Dedifferentiated amniotic fluid mesenchymal stem cell (primary cell): ENCODE data around the gene PAM.

Experiments used
- DNase-seq: peaks from one replicate; pipeline ENCODE4 v3.0.0-alpha.2; 2016; ENCODE audit errors: extremely low spot score

The PAM gene

GRCh38 chr5:102781359-102781758, 26.3 kb downstream of the PAM start:
- DNase-seq, result no peak

- DNase-seq, result no peak
These were observed 26.7 kb downstream of the PAM start for GRCh38 chr5:102781786-102782185.

- DNase-seq, result no peak
These were observed 27.2 kb downstream of the PAM start for GRCh38 chr5:102782217-102782872.

- DNase-seq, result no peak
These were observed 32.0 kb downstream of the PAM start for GRCh38 chr5:102787134-102787533.

- DNase-seq, result no peak
These were observed 33.7 kb downstream of the PAM start for GRCh38 chr5:102788788-102789187.

- DNase-seq, result no peak
These were observed 34.4 kb downstream of the PAM start for GRCh38 chr5:102789469-102789868.

- DNase-seq, result no peak
These were observed 35.6 kb downstream of the PAM start for GRCh38 chr5:102790748-102791147.

GRCh38 chr5:102792705-102793104, 37.6 kb downstream of the PAM start:
- no peak for DNase-seq

- no peak for DNase-seq
These were observed 38.9 kb downstream of the PAM start for GRCh38 chr5:102794047-102794446.

- no peak for DNase-seq
These were observed 39.7 kb downstream of the PAM start for GRCh38 chr5:102794677-102795331.

GRCh38 chr5:102795526-102795925, 40.4 kb downstream of the PAM start:
- DNase-seq, result no peak

GRCh38 chr5:102796009-102796408, 40.9 kb downstream of the PAM start:
- no peak for DNase-seq

- no peak for DNase-seq
These were observed 41.4 kb downstream of the PAM start for GRCh38 chr5:102796498-102796897.

- no peak for DNase-seq
These were observed 42.3 kb downstream of the PAM start for GRCh38 chr5:102797322-102797884.

- no peak for DNase-seq
These were observed 43.1 kb downstream of the PAM start for GRCh38 chr5:102798104-102798785.

GRCh38 chr5:102799017-102799416, 43.9 kb downstream of the PAM start:
- DNase-seq, result peak; percentile 15

GRCh38 chr5:102800427-102800826, 45.3 kb downstream of the PAM start:
- no peak for DNase-seq

- no peak for DNase-seq
These were observed 46.3 kb downstream of the PAM start for GRCh38 chr5:102801371-102801770.

GRCh38 chr5:102802708-102803458, 47.8 kb downstream of the PAM start:
- no peak for DNase-seq

GRCh38 chr5:102807878-102808502, 52.9 kb downstream of the PAM start:
- DNase-seq, result no peak

- DNase-seq, result no peak
These were observed 53.9 kb downstream of the PAM start for GRCh38 chr5:102809033-102809432.

GRCh38 chr5:102811972-102812371, 56.9 kb downstream of the PAM start:
- DNase-seq, result no peak
